A549 treated with ZK216348 at 1 μM for 4 hours (cell line): ENCODE measurements around the gene CDH3. TPM values are rescaled to one million over a fixed set of nuclear protein-coding genes. Genes with fewer than 3 reads are reported as not detected.

Source experiments
- total RNA-seq: library from RNA; stranded (reverse); fragments of 200-300 nt; extraction: Qiagen RNA extraction; gene quantifications from 5 replicates; pipeline ENCODE4 v1.2.3, GENCODE V29; 2022; ENCODE audit warnings: low read depth

CDH3 gene
- total RNA-seq: 0.15 to 0.68 TPM (median 0.20 TPM) in 5 replicates

DNA sequence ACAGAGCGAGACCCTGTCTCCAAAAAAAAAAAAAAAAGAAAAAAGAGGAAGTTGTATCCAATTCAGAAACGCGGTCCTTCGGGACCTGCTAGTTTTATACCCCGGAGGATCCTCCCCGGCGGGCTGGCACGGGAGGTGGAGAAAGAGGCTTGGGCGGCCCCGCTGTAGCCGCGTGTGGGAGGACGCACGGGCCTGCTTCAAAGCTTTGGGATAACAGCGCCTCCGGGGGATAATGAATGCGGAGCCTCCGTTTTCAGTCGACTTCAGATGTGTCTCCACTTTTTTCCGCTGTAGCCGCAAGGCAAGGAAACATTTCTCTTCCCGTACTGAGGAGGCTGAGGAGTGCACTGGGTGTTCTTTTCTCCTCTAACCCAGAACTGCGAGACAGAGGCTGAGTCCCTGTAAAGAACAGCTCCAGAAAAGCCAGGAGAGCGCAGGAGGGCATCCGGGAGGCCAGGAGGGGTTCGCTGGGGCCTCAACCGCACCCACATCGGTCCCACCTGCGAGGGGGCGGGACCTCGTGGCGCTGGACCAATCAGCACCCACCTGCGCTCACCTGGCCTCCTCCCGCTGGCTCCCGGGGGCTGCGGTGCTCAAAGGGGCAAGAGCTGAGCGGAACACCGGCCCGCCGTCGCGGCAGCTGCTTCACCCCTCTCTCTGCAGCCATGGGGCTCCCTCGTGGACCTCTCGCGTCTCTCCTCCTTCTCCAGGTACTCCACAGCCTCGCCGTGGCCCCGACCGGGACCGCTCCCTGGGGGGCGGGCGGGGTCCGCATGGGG is at the start of gene CDH3:
CDH3 (plus strand) TSS at position 596 of the 779 bp plus-strand sequence; CDS start at position 666, 70 bp downstream.

DNA sequence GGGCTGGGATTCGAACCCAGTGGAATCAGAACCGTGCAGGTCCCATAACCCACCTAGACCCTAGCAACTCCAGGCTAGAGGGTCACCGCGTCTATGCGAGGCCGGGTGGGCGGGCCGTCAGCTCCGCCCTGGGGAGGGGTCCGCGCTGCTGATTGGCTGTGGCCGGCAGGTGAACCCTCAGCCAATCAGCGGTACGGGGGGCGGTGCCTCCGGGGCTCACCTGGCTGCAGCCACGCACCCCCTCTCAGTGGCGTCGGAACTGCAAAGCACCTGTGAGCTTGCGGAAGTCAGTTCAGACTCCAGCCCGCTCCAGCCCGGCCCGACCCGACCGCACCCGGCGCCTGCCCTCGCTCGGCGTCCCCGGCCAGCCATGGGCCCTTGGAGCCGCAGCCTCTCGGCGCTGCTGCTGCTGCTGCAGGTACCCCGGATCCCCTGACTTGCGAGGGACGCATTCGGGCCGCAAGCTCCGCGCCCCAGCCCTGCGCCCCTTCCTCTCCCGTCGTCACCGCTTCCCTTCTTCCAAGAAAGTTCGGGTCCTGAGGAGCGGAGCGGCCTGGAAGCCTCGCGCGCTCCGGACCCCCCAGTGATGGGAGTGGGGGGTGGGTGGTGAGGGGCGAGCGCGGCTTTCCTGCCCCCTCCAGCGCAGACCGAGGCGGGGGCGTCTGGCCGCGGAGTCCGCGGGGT is 92.1 kb downstream of the CDH3 start, which contains the start of gene CDH1:
CDH1 (plus strand) TSS at position 247 of the 684 bp plus-strand sequence; CDS start at position 371, 124 bp downstream.

Other genes starting within 250 kb of the CDH3 start
- 0.08 to 0.33 TPM (median 0.15 TPM) in 5 replicates for gene SMPD3, start 196.8 kb upstream of the CDH3 start, total RNA-seq
- gene ZFP90, start 106.0 kb upstream of the CDH3 start, total RNA-seq: 4.9 to 9.4 TPM (median 8.8 TPM) in 5 replicates
- gene CDH1, start 92.0 kb downstream of the CDH3 start, total RNA-seq: 3.5 to 7.8 TPM (median 5.0 TPM) in 5 replicates
- 6.8 to 8.3 TPM (median 7.2 TPM) in 5 replicates for gene TANGO6, start 198.2 kb downstream of the CDH3 start, total RNA-seq